Endothelial cell of umbilical vein (primary cell): Measurements from ENCODE around the gene ARSD.

Source experiments
- CTCF ChIP-seq, 2 donors: IDR thresholded peaks; 1 replicate in 1 of 2; 2 replicates in 1 of 2; pipeline ENCODE4 v1.5.1; 2011; ENCODE audit warnings: low read length in 2 of 2, mild to moderate bottlenecking in 2 of 2, moderate library complexity in 2 of 2, control low read depth in 1 of 2, inconsistent platforms in 1 of 2, low read depth in 1 of 2; ENCODE audit not compliant: insufficient read depth in 1 of 2; ENCODE audit errors: extremely low read depth in 1 of 2
- POLR2A ChIP-seq: IDR thresholded peaks from 2 replicates; pipeline ENCODE4 v1.6.1; 2012; ENCODE audit warnings: low read depth, mild to moderate bottlenecking, control low read depth, low read length

GRCh38 chrX:2870650-2871049 is 58.5 kb downstream of the ARSD start:
- TF ChIP-seq CTCF (IDR thresholded peaks at IDR 0.05; ENCODE audit: extremely low read depth in 1 of 2, insufficient read depth in 1 of 2, low read depth in 1 of 2, low read length in 2 of 2) (no peak), POLR2A (no peak)
